NCI-H82 treated with DMSO at 0.1 percent for 48 hours (cell line): ENCODE results near the gene NR2F1.

Experiments used
- DNase-seq: peaks from one replicate; lab custom pipeline; 2025; ENCODE audit not compliant: unreplicated experiment; lab: John Stamatoyannopoulos, UW

Gene NR2F1

GRCh38 chr5:93635991-93636390 lies 53.0 kb downstream of the NR2F1 start:
- no peak for DNase-seq

GRCh38 chr5:93636837-93637236 lies 53.8 kb downstream of the NR2F1 start:
- no peak for DNase-seq

- DNase-seq: no peak
These were observed 54.7 kb downstream of the NR2F1 start for GRCh38 chr5:93637697-93638096.

GRCh38 chr5:93642526-93642925 lies 59.5 kb downstream of the NR2F1 start:
- DNase-seq: no peak
